Activated naive CD8-positive, alpha-beta T cell (primary cell): ENCODE results near the gene ZBTB14.

ENCODE experiments used
- H3K27ac Mint-ChIP-seq: one replicate; pipeline ENCODE4 v1.8.0; 2021; ENCODE audit warnings: mixed read lengths
- H3K27me3 Mint-ChIP-seq: one replicate; pipeline ENCODE4 v1.8.0; 2021; ENCODE audit warnings: mixed read lengths
- H3K36me3 Mint-ChIP-seq: one replicate; pipeline ENCODE4 v1.8.0; 2021; ENCODE audit warnings: mixed read lengths
- H3K4me1 Mint-ChIP-seq: one replicate; pipeline ENCODE4 v1.8.0; 2021; ENCODE audit warnings: low read depth, mixed read lengths
- H3K4me3 Mint-ChIP-seq: one replicate; pipeline ENCODE4 v1.8.0; 2021; ENCODE audit warnings: mild to moderate bottlenecking, mixed read lengths
- H3K9me3 Mint-ChIP-seq: one replicate; pipeline ENCODE4 v1.8.0; 2021; ENCODE audit warnings: low read depth, mixed read lengths

The ZBTB14 gene

GRCh38 chr18:5297597-5297996, 2.1 kb upstream of the ZBTB14 start:
- peak overlapping the region; percentile 98 for H3K27ac Mint-ChIP-seq
- H3K27me3 Mint-ChIP-seq: peaks cover 8% of the 10 kb centered on the region
- H3K9me3 Mint-ChIP-seq: no peaks in the 10 kb centered on the region

GRCh38 chr18:5296706-5297320, 1.3 kb upstream of the ZBTB14 start:
- peak overlapping the region; percentile 98 for H3K27ac Mint-ChIP-seq
- peaks cover 3% of the 10 kb centered on the region for H3K36me3 Mint-ChIP-seq
- peaks cover 29% of the 10 kb centered on the region for H3K4me1 Mint-ChIP-seq
- H3K4me3 Mint-ChIP-seq: peak overlapping the region; percentile 96
- H3K27me3 Mint-ChIP-seq: peaks cover 4% of the 10 kb centered on the region
- H3K9me3 Mint-ChIP-seq: no peaks in the 10 kb centered on the region

More at GRCh38 chr18:5297597-5297996, 2.1 kb upstream of the ZBTB14 start:
- Mint-ChIP-seq H3K4me3 (peak overlapping the region; percentile 39), H3K4me1 (peaks cover 24% of the 10 kb centered on the region), H3K36me3 (peaks cover 3% of the 10 kb centered on the region)

GRCh38 chr18:5295981-5296705, 617 bp upstream of the ZBTB14 start:
- Mint-ChIP-seq H3K4me3 (peak overlapping the region; percentile 96), H3K27me3 (no peaks in the 10 kb centered on the region), H3K27ac (peak overlapping the region; percentile 98), H3K4me1 (peaks cover 34% of the 10 kb centered on the region), H3K36me3 (peaks cover 10% of the 10 kb centered on the region), H3K9me3 (no peaks in the 10 kb centered on the region)

- Mint-ChIP-seq H3K4me1 (peaks cover 36% of the 10 kb centered on the region), H3K36me3 (peaks cover 14% of the 10 kb centered on the region), H3K9me3 (no peaks in the 10 kb centered on the region), H3K4me3 (peak overlapping the region; percentile 88), H3K27ac (peak overlapping the region; percentile 92), H3K27me3 (no peaks in the 10 kb centered on the region)
Observed at GRCh38 chr18:5294457-5295230, 882 bp downstream of the ZBTB14 start.

- Mint-ChIP-seq H3K4me1 (peaks cover 36% of the 10 kb centered on the region), H3K36me3 (peaks cover 14% of the 10 kb centered on the region), H3K27me3 (no peaks in the 10 kb centered on the region), H3K9me3 (no peaks in the 10 kb centered on the region), H3K27ac (peak overlapping the region; percentile 92), H3K4me3 (peak overlapping the region; percentile 88)
Observed at GRCh38 chr18:5294113-5294456, 1.4 kb downstream of the ZBTB14 start.

GRCh38 chr18:5288517-5288935, 7.0 kb downstream of the ZBTB14 start:
- Mint-ChIP-seq H3K9me3 (no peaks in the 10 kb centered on the region), H3K36me3 (peaks cover 29% of the 10 kb centered on the region), H3K4me3 (no peak overlapping the region), H3K27ac (no peak overlapping the region), H3K4me1 (peaks cover 53% of the 10 kb centered on the region), H3K27me3 (no peaks in the 10 kb centered on the region)

GRCh38 chr18:5287854-5288253, 7.7 kb downstream of the ZBTB14 start:
- Mint-ChIP-seq H3K36me3 (peaks cover 26% of the 10 kb centered on the region), H3K27ac (peak overlapping the region; percentile 61), H3K4me1 (peaks cover 53% of the 10 kb centered on the region), H3K4me3 (no peak overlapping the region), H3K9me3 (no peaks in the 10 kb centered on the region), H3K27me3 (no peaks in the 10 kb centered on the region)

GRCh38 chr18:5286525-5286924, 9.0 kb downstream of the ZBTB14 start:
- H3K27me3 Mint-ChIP-seq: no peaks in the 10 kb centered on the region
- H3K27ac Mint-ChIP-seq: no peak overlapping the region
- no peak overlapping the region for H3K4me3 Mint-ChIP-seq
- no peaks in the 10 kb centered on the region for H3K9me3 Mint-ChIP-seq
- peaks cover 49% of the 10 kb centered on the region for H3K4me1 Mint-ChIP-seq
- H3K36me3 Mint-ChIP-seq: peaks cover 23% of the 10 kb centered on the region

GRCh38 chr18:5285326-5285725, 10.2 kb downstream of the ZBTB14 start:
- H3K4me3 Mint-ChIP-seq: no peak overlapping the region
- no peak overlapping the region for H3K27ac Mint-ChIP-seq
- peaks cover 5% of the 10 kb centered on the region for H3K9me3 Mint-ChIP-seq

GRCh38 chr18:5284808-5285207, 10.7 kb downstream of the ZBTB14 start:
- Mint-ChIP-seq H3K27me3 (no peaks in the 10 kb centered on the region), H3K4me1 (peaks cover 45% of the 10 kb centered on the region), H3K36me3 (peaks cover 20% of the 10 kb centered on the region), H3K9me3 (peaks cover 10% of the 10 kb centered on the region), H3K4me3 (no peak overlapping the region), H3K27ac (no peak overlapping the region)

More at GRCh38 chr18:5285326-5285725, 10.2 kb downstream of the ZBTB14 start:
- Mint-ChIP-seq H3K4me1 (peaks cover 45% of the 10 kb centered on the region), H3K36me3 (peaks cover 19% of the 10 kb centered on the region), H3K27me3 (no peaks in the 10 kb centered on the region)

GRCh38 chr18:5282770-5283169, 12.8 kb downstream of the ZBTB14 start:
- no peak overlapping the region for H3K4me3 Mint-ChIP-seq
- H3K27ac Mint-ChIP-seq: peak overlapping the region; percentile 36
- H3K27me3 Mint-ChIP-seq: no peaks in the 10 kb centered on the region

GRCh38 chr18:5276947-5277346, 18.6 kb downstream of the ZBTB14 start:
- Mint-ChIP-seq H3K4me3 (no peak overlapping the region), H3K27ac (no peak overlapping the region), H3K9me3 (peaks cover 19% of the 10 kb centered on the region), H3K36me3 (peaks cover 13% of the 10 kb centered on the region), H3K27me3 (no peaks in the 10 kb centered on the region), H3K4me1 (no peaks in the 10 kb centered on the region)

More at GRCh38 chr18:5282770-5283169, 12.8 kb downstream of the ZBTB14 start:
- Mint-ChIP-seq H3K9me3 (peaks cover 13% of the 10 kb centered on the region), H3K36me3 (peaks cover 15% of the 10 kb centered on the region), H3K4me1 (peaks cover 35% of the 10 kb centered on the region)

GRCh38 chr18:5275872-5276271, 19.7 kb downstream of the ZBTB14 start:
- Mint-ChIP-seq H3K27ac (no peak overlapping the region), H3K27me3 (no peaks in the 10 kb centered on the region), H3K4me1 (no peaks in the 10 kb centered on the region), H3K4me3 (no peak overlapping the region), H3K9me3 (peaks cover 20% of the 10 kb centered on the region), H3K36me3 (peaks cover 13% of the 10 kb centered on the region)

GRCh38 chr18:5268874-5269273, 26.7 kb downstream of the ZBTB14 start:
- Mint-ChIP-seq H3K27ac (no peak overlapping the region), H3K27me3 (peaks cover 3% of the 10 kb centered on the region), H3K4me3 (no peak overlapping the region), H3K9me3 (peaks cover 32% of the 10 kb centered on the region), H3K4me1 (no peaks in the 10 kb centered on the region), H3K36me3 (peaks cover 17% of the 10 kb centered on the region)

- Mint-ChIP-seq H3K9me3 (peaks cover 34% of the 10 kb centered on the region), H3K27me3 (peaks cover 3% of the 10 kb centered on the region), H3K27ac (no peak overlapping the region), H3K36me3 (peaks cover 20% of the 10 kb centered on the region), H3K4me3 (no peak overlapping the region), H3K4me1 (no peaks in the 10 kb centered on the region)
Observed at GRCh38 chr18:5266721-5267120, 28.8 kb downstream of the ZBTB14 start.
